ENCODE results near the gene ING5.

Gene ING5

GRCh38 chr2:241653210-241653750 is 48.6 kb upstream of the ING5 start:
- Histone ChIP-seq H3K9ac (ENCODE audit: low read length) (no peak overlapping the region), H3K9me3 (ENCODE audit: insufficient read depth, low read length) (no peaks in the 10 kb centered on the region), H4K20me1 (ENCODE audit: low read depth, low read length) (no peaks in the 10 kb centered on the region), H3K9me2 (replicated peaks; ENCODE audit: insufficient read depth, low read length) (no peaks in the 10 kb centered on the region), H3F3A (ENCODE audit: insufficient read depth) (no peaks in the 10 kb centered on the region), H3K27me3 (ENCODE audit: low read length) (no peaks in the 10 kb centered on the region), H2AFZ (ENCODE audit: low read depth, low read length, severe bottlenecking) (no peak overlapping the region), H3K79me2 (ENCODE audit: insufficient read depth, low read length) (peaks cover 32% of the 10 kb centered on the region), H3K4me3 (ENCODE audit: insufficient read depth, low read length, poor library complexity, severe bottlenecking) (no peak overlapping the region), H3K4me2 (ENCODE audit: low read depth, low read length, poor library complexity, severe bottlenecking) (no peak overlapping the region), H3K36me3 (ENCODE audit: low read length) (0 out of 2 replicates have a peak, but pooled peaks cover 3% of the 10 kb centered on the region), H3K27ac (ENCODE audit: low read depth, low read length) (no peak overlapping the region)
- TF ChIP-seq EZH2phosphoT487 (conservative IDR thresholded peaks at IDR 0.05; ENCODE audit: low read length): no peak

- H3K27me3 ChIP-seq (ENCODE audit: low read length): no peaks in the 10 kb centered on the region
- H3K36me3 ChIP-seq (ENCODE audit: low read length): 0 out of 2 replicates have a peak, but pooled peaks cover 3% of the 10 kb centered on the region
- H3K4me2 ChIP-seq (ENCODE audit: low read depth, low read length, poor library complexity, severe bottlenecking): no peak overlapping the region
- no peak overlapping the region for H3K9ac ChIP-seq (ENCODE audit: low read length)
- no peak for TF ChIP-seq EZH2phosphoT487 (conservative IDR thresholded peaks at IDR 0.05; ENCODE audit: low read length)
- TF ChIP-seq CTCF (IDR thresholded peaks at IDR 0.05; ENCODE audit: insufficient read depth, low read length, poor library complexity, severe bottlenecking): no peak
- H2AFZ ChIP-seq (ENCODE audit: low read depth, low read length, severe bottlenecking): no peak overlapping the region
- no peaks in the 10 kb centered on the region for H3K9me2 ChIP-seq (replicated peaks; ENCODE audit: insufficient read depth, low read length)
- no peaks in the 10 kb centered on the region for H4K20me1 ChIP-seq (ENCODE audit: low read depth, low read length)
- no peaks in the 10 kb centered on the region for H3F3A ChIP-seq (ENCODE audit: insufficient read depth)
- no peak overlapping the region for H3K4me3 ChIP-seq (ENCODE audit: insufficient read depth, low read length, poor library complexity, severe bottlenecking)
- H3K27ac ChIP-seq (ENCODE audit: low read depth, low read length): no peak overlapping the region
- peaks cover 20% of the 10 kb centered on the region; the same call in 1 of the 2 replicates for H3K79me2 ChIP-seq (ENCODE audit: insufficient read depth, low read length)
- H3K9me3 ChIP-seq (ENCODE audit: insufficient read depth, low read length): no peaks in the 10 kb centered on the region
These were observed 47.3 kb upstream of the ING5 start for GRCh38 chr2:241654551-241654950.

GRCh38 chr2:241655516-241656189 is 46.2 kb upstream of the ING5 start:
- no peak overlapping the region for H3K4me2 ChIP-seq (ENCODE audit: low read depth, low read length, poor library complexity, severe bottlenecking)
- 0 out of 2 replicates have a peak, but pooled peaks cover 3% of the 10 kb centered on the region for H3K36me3 ChIP-seq (ENCODE audit: low read length)
- no peak overlapping the region for H3K9ac ChIP-seq (ENCODE audit: low read length)
- H3K79me2 ChIP-seq (ENCODE audit: insufficient read depth, low read length): peaks cover 11% of the 10 kb centered on the region; the same call in 1 of the 2 replicates
- no peak overlapping the region for H3K27ac ChIP-seq (ENCODE audit: low read depth, low read length)
- TF ChIP-seq EZH2phosphoT487 (conservative IDR thresholded peaks at IDR 0.05; ENCODE audit: low read length): no peak
- no peak for TF ChIP-seq CTCF (IDR thresholded peaks at IDR 0.05; ENCODE audit: insufficient read depth, low read length, poor library complexity, severe bottlenecking)
- H3K9me2 ChIP-seq (replicated peaks; ENCODE audit: insufficient read depth, low read length): no peaks in the 10 kb centered on the region
- H3K9me3 ChIP-seq (ENCODE audit: insufficient read depth, low read length): no peaks in the 10 kb centered on the region
- no peak overlapping the region for H2AFZ ChIP-seq (ENCODE audit: low read depth, low read length, severe bottlenecking)
- no peaks in the 10 kb centered on the region for H3K27me3 ChIP-seq (ENCODE audit: low read length)
- H4K20me1 ChIP-seq (ENCODE audit: low read depth, low read length): no peaks in the 10 kb centered on the region
- H3F3A ChIP-seq (ENCODE audit: insufficient read depth): no peaks in the 10 kb centered on the region
- no peak overlapping the region for H3K4me3 ChIP-seq (ENCODE audit: insufficient read depth, low read length, poor library complexity, severe bottlenecking)

- Histone ChIP-seq H3K79me2 (ENCODE audit: insufficient read depth, low read length) (0 out of 2 replicates have a peak, but pooled peaks cover 6% of the 10 kb centered on the region), H3K27me3 (ENCODE audit: low read length) (no peaks in the 10 kb centered on the region), H4K20me1 (ENCODE audit: low read depth, low read length) (no peaks in the 10 kb centered on the region), H3F3A (ENCODE audit: insufficient read depth) (no peaks in the 10 kb centered on the region), H3K9me2 (replicated peaks; ENCODE audit: insufficient read depth, low read length) (no peaks in the 10 kb centered on the region), H3K4me3 (ENCODE audit: insufficient read depth, low read length, poor library complexity, severe bottlenecking) (no peak overlapping the region), H3K9ac (ENCODE audit: low read length) (no peak overlapping the region), H3K9me3 (ENCODE audit: insufficient read depth, low read length) (no peaks in the 10 kb centered on the region), H3K36me3 (ENCODE audit: low read length) (0 out of 2 replicates have a peak, but pooled peaks cover 3% of the 10 kb centered on the region), H2AFZ (ENCODE audit: low read depth, low read length, severe bottlenecking) (no peak overlapping the region), H3K27ac (ENCODE audit: low read depth, low read length) (no peak overlapping the region), H3K4me2 (ENCODE audit: low read depth, low read length, poor library complexity, severe bottlenecking) (no peak overlapping the region)
- TF ChIP-seq EZH2phosphoT487 (conservative IDR thresholded peaks at IDR 0.05; ENCODE audit: low read length) (no peak), CTCF (IDR thresholded peaks at IDR 0.05; ENCODE audit: insufficient read depth, low read length, poor library complexity, severe bottlenecking) (no peak)
These were observed 45.6 kb upstream of the ING5 start for GRCh38 chr2:241656190-241656741.
